ENCODE data around the gene TTC24.

The TTC24 gene

DNA sequence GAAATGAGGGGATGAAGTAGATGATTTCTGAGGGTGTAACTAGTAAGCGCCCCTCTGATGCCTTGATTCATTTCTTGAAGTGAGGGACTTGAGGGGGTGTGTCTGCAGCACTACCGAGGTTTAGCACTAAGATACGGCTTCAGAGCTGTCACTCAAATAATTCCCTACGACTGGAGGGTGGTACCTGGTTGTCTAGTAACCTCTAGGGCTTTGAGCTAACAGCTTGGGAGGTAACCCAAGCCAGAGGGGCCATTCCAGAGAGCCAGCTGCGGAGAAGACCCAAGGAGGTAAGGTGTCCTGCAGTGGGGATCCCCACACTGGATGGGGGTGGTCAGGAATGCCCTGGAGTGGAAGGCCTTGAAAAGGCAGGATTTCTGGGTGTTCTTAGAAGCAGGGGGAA, at the start of gene TTC24:
TSS of gene TTC24 (plus strand) at position 252 of the 400 bp plus-strand sequence. CDS start 1,642 bp downstream, outside the sequence.
- Mint-ChIP-seq H3K36me3 (ENCODE audit: insufficient read depth) (peaks cover 5% of the 10 kb centered on the region), H3K4me1 (peaks cover 29% of the 10 kb centered on the region), H3K9me3 (no peaks in the 10 kb centered on the region), H3K4me3 (no peak within 1 kb of the TSS), H3K27ac (ENCODE audit: low read depth) (no peak within 1 kb of the TSS), H3K27me3 (peaks cover 11% of the 10 kb centered on the region)
- DNase-seq (ENCODE audit: low spot score in 2 of 2): no peak
- ATAC-seq (replicated peaks; ENCODE audit: extremely low read depth, poor library complexity, severe bottlenecking): no peak

- H3K27ac Mint-ChIP-seq (ENCODE audit: low read depth): no peak overlapping the region
- peaks cover 5% of the 10 kb centered on the region for H3K36me3 Mint-ChIP-seq (ENCODE audit: insufficient read depth)
- H3K9me3 Mint-ChIP-seq: no peaks in the 10 kb centered on the region
Observed at GRCh38 chr1:156530006-156530405, 49.5 kb upstream of the TTC24 start.

GRCh38 chr1:156532374-156532773, 47.1 kb upstream of the TTC24 start:
- H3K27ac Mint-ChIP-seq (ENCODE audit: low read depth): no peak overlapping the region

More at GRCh38 chr1:156530006-156530405, 49.5 kb upstream of the TTC24 start:
- DNase-seq (ENCODE audit: low spot score in 2 of 2) (no peak), ATAC-seq (replicated peaks; ENCODE audit: extremely low read depth, poor library complexity, severe bottlenecking) (no peak)
- Mint-ChIP-seq H3K27me3 (no peaks in the 10 kb centered on the region), H3K4me1 (peaks cover 23% of the 10 kb centered on the region), H3K4me3 (no peak overlapping the region)

DNA sequence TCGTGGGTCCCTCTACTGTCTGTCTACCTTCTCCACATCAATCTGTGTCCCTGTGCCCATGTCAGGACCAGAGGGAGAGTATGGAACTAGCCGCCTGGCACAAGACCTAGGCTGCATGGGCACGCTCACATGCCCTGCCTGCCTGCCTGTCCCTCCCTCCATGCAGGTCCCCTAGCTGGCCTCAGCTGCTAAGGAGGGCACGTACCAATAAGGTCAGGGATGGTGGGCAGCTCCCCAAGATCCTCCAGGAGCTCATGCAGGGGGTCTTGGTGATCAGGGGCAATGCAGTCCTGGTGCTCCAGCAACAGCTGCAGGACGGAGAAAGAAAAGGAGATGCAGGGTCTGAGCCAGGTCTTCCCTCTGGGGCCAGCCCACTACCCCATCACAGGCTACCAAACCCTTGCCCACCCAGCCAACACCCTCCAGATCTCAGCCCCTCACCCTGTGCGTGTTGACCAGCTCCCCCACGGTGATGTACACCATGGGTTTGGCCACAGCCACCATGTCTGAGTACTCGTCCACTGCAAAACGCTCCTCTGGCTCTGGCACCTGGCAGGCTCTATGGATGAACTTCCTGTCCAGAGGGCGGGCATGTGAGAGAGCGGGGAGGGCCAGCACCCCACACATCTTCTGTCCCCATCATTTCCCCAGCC, 45.8 kb upstream of the TTC24 start:
- H3K36me3 Mint-ChIP-seq (ENCODE audit: insufficient read depth): peaks cover 5% of the 10 kb centered on the region
- no peak overlapping the region for H3K4me3 Mint-ChIP-seq
- H3K27ac Mint-ChIP-seq (ENCODE audit: low read depth): no peak overlapping the region
- no peaks in the 10 kb centered on the region for H3K9me3 Mint-ChIP-seq
- no peak for ATAC-seq (replicated peaks; ENCODE audit: extremely low read depth, poor library complexity, severe bottlenecking)
- no peak for DNase-seq (ENCODE audit: low spot score in 2 of 2)
- no peaks in the 10 kb centered on the region for H3K27me3 Mint-ChIP-seq
- H3K4me1 Mint-ChIP-seq: peaks cover 1% of the 10 kb centered on the region

More at GRCh38 chr1:156532374-156532773, 47.1 kb upstream of the TTC24 start:
- Mint-ChIP-seq H3K27me3 (no peaks in the 10 kb centered on the region), H3K4me1 (peaks cover 9% of the 10 kb centered on the region), H3K9me3 (no peaks in the 10 kb centered on the region), H3K36me3 (ENCODE audit: insufficient read depth) (peaks cover 5% of the 10 kb centered on the region), H3K4me3 (no peak overlapping the region)
- ATAC-seq (replicated peaks; ENCODE audit: extremely low read depth, poor library complexity, severe bottlenecking) (no peak), DNase-seq (ENCODE audit: low spot score in 2 of 2) (no peak)

DNA sequence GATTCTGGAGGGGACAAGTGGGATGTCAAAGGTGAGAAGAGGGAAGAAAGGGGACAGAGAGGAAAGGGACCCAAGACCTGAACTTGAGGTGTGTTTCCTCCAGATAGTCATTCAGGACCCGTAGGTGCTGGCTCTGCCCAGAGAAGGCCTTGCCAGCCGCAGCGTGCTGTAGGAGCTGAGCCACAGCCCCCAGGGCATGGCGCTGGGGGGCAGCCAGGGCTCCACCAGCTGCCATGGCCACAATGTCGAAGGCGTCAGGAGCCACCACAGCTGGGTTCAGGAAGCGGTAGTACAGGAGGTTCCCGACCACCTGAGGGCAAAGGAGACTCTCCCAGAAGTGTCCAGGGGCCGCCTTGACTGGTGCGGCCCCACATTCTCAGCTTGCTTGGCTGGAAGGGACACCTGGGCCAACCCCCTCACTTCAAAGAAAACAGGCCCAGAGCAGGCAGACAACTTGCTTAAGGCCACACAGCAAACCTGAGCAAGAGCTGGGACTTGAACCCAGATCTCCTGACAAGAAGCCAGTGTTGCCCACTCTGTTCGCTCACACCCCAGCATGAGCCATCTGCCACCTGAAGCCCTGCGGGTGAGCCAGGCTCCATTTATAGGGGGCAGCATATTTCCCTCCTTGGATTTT, 45.0 kb upstream of the TTC24 start:
- no peak for DNase-seq (ENCODE audit: low spot score in 2 of 2)
- H3K27me3 Mint-ChIP-seq: no peaks in the 10 kb centered on the region
- H3K9me3 Mint-ChIP-seq: no peaks in the 10 kb centered on the region
- H3K4me1 Mint-ChIP-seq: no peaks in the 10 kb centered on the region
- H3K27ac Mint-ChIP-seq (ENCODE audit: low read depth): no peak overlapping the region
- no peak overlapping the region for H3K4me3 Mint-ChIP-seq
- ATAC-seq (replicated peaks; ENCODE audit: extremely low read depth, poor library complexity, severe bottlenecking): no peak
- H3K36me3 Mint-ChIP-seq (ENCODE audit: insufficient read depth): peaks cover 3% of the 10 kb centered on the region

GRCh38 chr1:156537027-156537426, 42.5 kb upstream of the TTC24 start:
- H3K36me3 Mint-ChIP-seq (ENCODE audit: insufficient read depth): peaks cover 3% of the 10 kb centered on the region
- ATAC-seq (replicated peaks; ENCODE audit: extremely low read depth, poor library complexity, severe bottlenecking) (no peak), DNase-seq (ENCODE audit: low spot score in 2 of 2) (no peak)
- H3K9me3 Mint-ChIP-seq: no peaks in the 10 kb centered on the region
- no peak overlapping the region for H3K4me3 Mint-ChIP-seq
- H3K27ac Mint-ChIP-seq (ENCODE audit: low read depth): no peak overlapping the region
- H3K4me1 Mint-ChIP-seq: no peaks in the 10 kb centered on the region
- H3K27me3 Mint-ChIP-seq: no peaks in the 10 kb centered on the region

GRCh38 chr1:156538711-156539440, 40.6 kb upstream of the TTC24 start:
- Mint-ChIP-seq H3K36me3 (ENCODE audit: insufficient read depth) (peaks cover 2% of the 10 kb centered on the region), H3K4me3 (no peak overlapping the region), H3K27ac (ENCODE audit: low read depth) (no peak overlapping the region), H3K9me3 (no peaks in the 10 kb centered on the region), H3K4me1 (peaks cover 4% of the 10 kb centered on the region), H3K27me3 (no peaks in the 10 kb centered on the region)
- ATAC-seq (replicated peaks; ENCODE audit: extremely low read depth, poor library complexity, severe bottlenecking) (no peak), DNase-seq (ENCODE audit: low spot score in 2 of 2) (no peak)

DNA sequence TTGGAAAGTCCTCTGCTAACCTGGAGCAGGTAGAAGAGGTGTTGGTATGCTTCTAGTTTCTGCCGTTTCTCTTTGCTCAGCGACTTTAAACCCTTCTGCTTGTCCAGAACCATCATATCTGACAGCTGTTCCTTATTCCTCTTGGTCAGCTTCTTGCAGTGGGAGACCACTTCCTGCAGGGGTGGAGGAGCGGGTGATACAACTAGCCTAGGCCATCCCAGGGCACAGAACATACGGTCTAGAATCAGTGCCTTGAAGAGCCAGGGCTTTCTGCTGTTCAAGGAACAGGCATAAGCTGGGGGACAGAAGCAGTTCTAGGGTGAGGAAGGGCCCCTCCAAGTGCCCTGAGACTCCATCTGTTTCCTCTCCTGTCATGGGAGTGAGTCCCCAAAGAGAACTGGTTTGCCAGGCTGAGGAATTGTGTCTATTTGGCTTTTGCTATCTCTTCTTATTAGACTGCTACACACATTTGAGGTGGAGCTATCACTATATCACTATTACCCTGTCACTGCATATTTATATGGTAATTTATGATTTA, 39.6 kb upstream of the TTC24 start:
- Mint-ChIP-seq H3K9me3 (no peaks in the 10 kb centered on the region), H3K4me3 (no peak overlapping the region), H3K4me1 (peaks cover 4% of the 10 kb centered on the region), H3K27ac (ENCODE audit: low read depth) (no peak overlapping the region), H3K36me3 (ENCODE audit: insufficient read depth) (no peaks in the 10 kb centered on the region), H3K27me3 (no peaks in the 10 kb centered on the region)
- DNase-seq (ENCODE audit: low spot score in 2 of 2): no peak
- ATAC-seq (replicated peaks; ENCODE audit: extremely low read depth, poor library complexity, severe bottlenecking): no peak

GRCh38 chr1:156540955-156541354, 38.6 kb upstream of the TTC24 start:
- Mint-ChIP-seq H3K36me3 (ENCODE audit: insufficient read depth) (no peaks in the 10 kb centered on the region), H3K27ac (ENCODE audit: low read depth) (no peak overlapping the region)

DNA sequence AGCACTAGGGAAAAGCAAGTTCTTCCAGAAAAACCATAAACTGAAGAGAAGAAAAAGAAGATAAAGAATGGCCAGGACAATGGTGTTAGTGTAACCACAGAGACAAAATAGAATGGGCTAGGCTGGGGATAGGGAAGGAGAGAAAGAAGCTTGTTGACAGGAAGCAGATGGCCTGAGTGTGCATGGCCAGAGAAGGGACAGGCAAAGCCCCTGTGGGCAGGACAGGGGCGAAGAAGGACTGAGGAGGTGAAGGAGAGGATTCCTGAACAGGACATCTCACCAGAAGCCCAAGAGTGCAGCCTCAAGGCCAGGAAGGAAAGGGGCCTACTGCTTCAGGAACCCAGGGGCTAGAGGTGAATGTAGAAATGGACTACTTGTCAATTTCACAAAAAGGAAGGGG, 36.5 kb upstream of the TTC24 start:
- no peak overlapping the region for H3K4me3 Mint-ChIP-seq
- DNase-seq (ENCODE audit: low spot score in 2 of 2) (no peak), ATAC-seq (replicated peaks; ENCODE audit: extremely low read depth, poor library complexity, severe bottlenecking) (no peak)
- peaks cover 4% of the 10 kb centered on the region for H3K4me1 Mint-ChIP-seq
- H3K9me3 Mint-ChIP-seq: no peaks in the 10 kb centered on the region
- no peaks in the 10 kb centered on the region for H3K36me3 Mint-ChIP-seq (ENCODE audit: insufficient read depth)
- H3K27me3 Mint-ChIP-seq: no peaks in the 10 kb centered on the region
- no peak overlapping the region for H3K27ac Mint-ChIP-seq (ENCODE audit: low read depth)

More at GRCh38 chr1:156540955-156541354, 38.6 kb upstream of the TTC24 start:
- H3K4me3 Mint-ChIP-seq: no peak overlapping the region
- DNase-seq (ENCODE audit: low spot score in 2 of 2) (no peak), ATAC-seq (replicated peaks; ENCODE audit: extremely low read depth, poor library complexity, severe bottlenecking) (no peak)
- H3K27me3 Mint-ChIP-seq: no peaks in the 10 kb centered on the region
- H3K9me3 Mint-ChIP-seq: no peaks in the 10 kb centered on the region
- H3K4me1 Mint-ChIP-seq: peaks cover 4% of the 10 kb centered on the region

GRCh38 chr1:156544592-156545102, 34.9 kb upstream of the TTC24 start:
- Mint-ChIP-seq H3K4me1 (peaks cover 4% of the 10 kb centered on the region), H3K4me3 (no peak overlapping the region), H3K36me3 (ENCODE audit: insufficient read depth) (no peaks in the 10 kb centered on the region), H3K27ac (ENCODE audit: low read depth) (no peak overlapping the region), H3K27me3 (no peaks in the 10 kb centered on the region), H3K9me3 (no peaks in the 10 kb centered on the region)
- ATAC-seq (replicated peaks; ENCODE audit: extremely low read depth, poor library complexity, severe bottlenecking): no peak
- no peak for DNase-seq (ENCODE audit: low spot score in 2 of 2)

- H3K27ac Mint-ChIP-seq (ENCODE audit: low read depth): no peak overlapping the region
- ATAC-seq (replicated peaks; ENCODE audit: extremely low read depth, poor library complexity, severe bottlenecking) (no peak), DNase-seq (ENCODE audit: low spot score in 2 of 2) (no peak)
- peaks cover 4% of the 10 kb centered on the region for H3K4me1 Mint-ChIP-seq
- no peak overlapping the region for H3K4me3 Mint-ChIP-seq
- no peaks in the 10 kb centered on the region for H3K27me3 Mint-ChIP-seq
- no peaks in the 10 kb centered on the region for H3K9me3 Mint-ChIP-seq
- no peaks in the 10 kb centered on the region for H3K36me3 Mint-ChIP-seq (ENCODE audit: insufficient read depth)
Observed at GRCh38 chr1:156546267-156546666, 33.3 kb upstream of the TTC24 start.
